ENCODE measurements around the gene SNRPB2.

Gene SNRPB2

DNA sequence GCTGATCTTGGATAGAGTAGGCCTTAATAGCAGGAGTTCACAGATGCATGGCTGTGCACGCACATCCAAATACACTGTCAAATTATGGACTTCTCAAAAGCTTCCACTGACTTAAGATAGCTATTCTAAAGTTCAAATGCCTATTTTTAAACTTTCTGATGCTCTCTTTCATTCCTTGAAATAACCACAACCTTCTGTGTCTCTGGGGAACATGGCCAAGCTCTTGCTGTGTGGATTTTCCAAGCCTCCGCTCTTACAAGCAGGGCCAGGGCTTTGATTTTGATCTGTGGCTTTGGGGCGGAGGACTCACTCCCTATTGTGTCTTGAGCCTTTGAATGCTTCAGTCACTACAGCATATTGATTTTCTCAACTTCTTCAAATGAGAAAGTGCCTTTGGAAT lies 35.7 kb upstream of the SNRPB2 start:
- H3K27ac ChIP-seq: no peak overlapping the region

DNA sequence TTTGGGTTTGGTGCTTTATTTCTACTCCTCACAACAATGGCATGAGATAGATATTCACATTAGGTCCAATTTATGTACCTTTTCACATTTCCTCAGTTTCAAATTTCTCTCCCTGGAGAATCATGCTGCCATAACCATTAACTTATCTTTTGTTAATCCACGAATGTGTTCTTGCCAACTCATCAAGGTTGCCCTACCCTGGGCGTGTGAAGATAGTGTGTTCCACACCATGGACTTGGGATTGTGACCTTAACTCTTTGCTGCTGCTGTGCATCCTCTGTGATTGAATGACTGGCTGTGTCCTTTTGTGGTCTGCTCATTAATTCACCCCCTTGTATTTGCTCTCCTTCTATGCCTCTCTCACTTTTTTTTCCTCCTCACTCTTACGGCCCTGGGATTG lies 34.2 kb upstream of the SNRPB2 start:
- TF ChIP-seq, protein P1, sequence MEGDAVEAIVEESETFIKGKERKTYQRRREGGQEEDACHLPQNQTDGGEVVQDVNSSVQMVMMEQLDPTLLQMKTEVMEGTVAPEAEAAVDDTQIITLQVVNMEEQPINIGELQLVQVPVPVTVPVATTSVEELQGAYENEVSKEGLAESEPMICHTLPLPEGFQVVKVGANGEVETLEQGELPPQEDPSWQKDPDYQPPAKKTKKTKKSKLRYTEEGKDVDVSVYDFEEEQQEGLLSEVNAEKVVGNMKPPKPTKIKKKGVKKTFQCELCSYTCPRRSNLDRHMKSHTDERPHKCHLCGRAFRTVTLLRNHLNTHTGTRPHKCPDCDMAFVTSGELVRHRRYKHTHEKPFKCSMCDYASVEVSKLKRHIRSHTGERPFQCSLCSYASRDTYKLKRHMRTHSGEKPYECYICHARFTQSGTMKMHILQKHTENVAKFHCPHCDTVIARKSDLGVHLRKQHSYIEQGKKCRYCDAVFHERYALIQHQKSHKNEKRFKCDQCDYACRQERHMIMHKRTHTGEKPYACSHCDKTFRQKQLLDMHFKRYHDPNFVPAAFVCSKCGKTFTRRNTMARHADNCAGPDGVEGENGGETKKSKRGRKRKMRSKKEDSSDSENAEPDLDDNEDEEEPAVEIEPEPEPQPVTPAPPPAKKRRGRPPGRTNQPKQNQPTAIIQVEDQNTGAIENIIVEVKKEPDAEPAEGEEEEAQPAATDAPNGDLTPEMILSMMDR (conservative IDR thresholded peaks at IDR 0.05): no peak
- H3K27ac ChIP-seq: no peak overlapping the region

More for the DNA sequence above, 35.7 kb upstream of the SNRPB2 start:
- TF ChIP-seq, protein P1 (conservative IDR thresholded peaks at IDR 0.05): no peak

DNA sequence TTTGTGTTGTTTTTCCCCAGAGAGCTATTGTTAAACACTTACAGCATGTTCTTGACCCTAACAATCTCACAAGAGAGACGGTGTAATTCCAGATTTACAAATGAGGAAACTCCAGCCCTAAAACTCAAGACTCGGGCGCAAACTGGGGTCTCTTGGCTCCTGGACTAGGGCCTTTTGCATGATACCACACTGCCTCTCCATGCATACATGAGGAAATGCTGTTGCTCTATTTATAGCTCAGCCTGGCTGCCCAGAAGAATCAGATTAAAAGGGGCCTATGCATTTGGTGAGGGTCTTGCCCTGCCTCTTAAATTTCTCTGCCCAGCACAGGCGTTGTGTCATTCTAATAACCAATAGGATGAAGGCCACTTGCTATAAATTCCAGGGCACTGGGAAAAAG lies 30.5 kb upstream of the SNRPB2 start:
- TF ChIP-seq, protein P1 (conservative IDR thresholded peaks at IDR 0.05): peak; percentile 45

DNA sequence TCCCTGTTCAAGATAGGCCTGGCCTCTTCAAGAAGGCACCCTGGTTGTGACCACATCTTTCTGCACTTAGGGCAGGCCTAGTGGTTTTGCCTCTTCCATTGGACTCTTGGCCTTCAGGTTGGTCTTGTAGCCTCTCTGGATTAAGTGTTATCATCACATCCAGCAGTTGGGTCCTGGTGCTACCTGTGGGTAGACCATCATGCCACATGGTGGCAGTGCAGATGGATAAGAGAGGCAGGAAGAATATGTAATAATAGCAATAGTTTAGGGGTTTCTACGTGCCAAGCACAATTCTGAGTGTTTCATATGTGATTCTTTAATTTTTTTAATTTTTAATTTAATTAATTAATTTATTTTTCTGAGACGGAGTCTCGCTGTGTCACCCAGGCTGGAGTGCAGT lies 28.5 kb upstream of the SNRPB2 start:
- TF ChIP-seq, protein P1 (conservative IDR thresholded peaks at IDR 0.05): peak; percentile 71
- H3K27ac ChIP-seq: peak overlapping the region; percentile 21; the same call in 1 of the 2 replicates

More for the DNA sequence above, 30.5 kb upstream of the SNRPB2 start:
- no peak overlapping the region for H3K27ac ChIP-seq

DNA sequence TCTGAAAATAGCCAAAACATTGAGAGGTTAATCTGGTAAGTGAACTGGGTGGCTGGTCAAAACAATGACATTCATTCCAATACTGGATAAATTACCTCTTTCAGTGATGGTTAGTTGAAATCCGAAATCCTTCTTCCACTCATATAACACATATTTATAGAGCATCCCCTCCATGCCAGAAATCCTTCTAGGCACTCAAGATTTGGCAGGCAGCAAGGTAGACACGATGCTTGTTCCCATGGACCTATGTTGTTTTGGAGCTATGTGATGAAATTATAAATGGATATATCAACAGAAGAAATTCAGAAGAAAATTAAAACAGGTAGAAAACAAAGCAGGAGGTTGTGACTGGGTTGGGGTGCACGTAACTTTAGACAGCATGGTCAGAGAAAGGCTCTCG lies 26.3 kb upstream of the SNRPB2 start:
- TF ChIP-seq, protein P1 (conservative IDR thresholded peaks at IDR 0.05): no peak
- no peak overlapping the region for H3K27ac ChIP-seq

DNA sequence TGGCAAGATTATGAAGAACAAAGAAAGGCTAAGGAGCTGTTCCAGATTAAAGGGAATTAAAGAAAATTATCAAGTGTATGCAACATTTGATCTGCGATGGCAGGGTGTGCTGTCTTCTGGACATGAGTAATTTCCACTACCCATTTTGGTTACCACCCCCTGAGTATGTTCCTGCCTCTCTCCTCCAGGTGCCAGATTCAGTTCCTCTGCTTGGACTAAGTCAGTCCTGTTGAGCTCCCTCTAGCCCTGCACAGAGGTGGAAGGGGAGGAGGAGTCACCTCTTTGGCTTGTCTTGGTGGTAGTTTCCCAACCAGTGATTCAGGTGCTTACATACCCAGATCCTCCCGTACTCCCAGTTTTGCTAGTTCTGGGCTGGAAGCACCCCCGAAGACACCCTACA lies 22.2 kb upstream of the SNRPB2 start:
- TF ChIP-seq, protein P1 (conservative IDR thresholded peaks at IDR 0.05): no peak
- peak overlapping the region; percentile 95 for H3K27ac ChIP-seq

DNA sequence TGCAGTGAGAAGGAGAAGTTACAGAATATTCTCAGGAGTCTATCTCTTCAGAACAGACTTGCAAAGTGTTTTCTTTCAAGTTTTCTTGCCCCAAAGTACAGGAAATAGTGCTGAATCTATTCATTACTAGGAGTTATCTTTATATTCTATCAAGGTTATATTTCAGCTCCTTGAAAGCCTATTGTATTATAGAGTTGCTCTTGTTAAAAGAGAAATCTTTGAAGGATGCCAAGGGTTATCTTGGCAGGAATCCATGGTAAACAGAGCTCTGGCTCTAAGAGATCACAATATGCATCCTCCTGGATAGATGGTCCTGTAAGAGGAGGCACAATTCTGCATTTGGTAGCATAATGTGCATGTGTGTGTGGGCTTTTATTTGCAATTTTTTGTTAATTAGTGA lies 21.2 kb upstream of the SNRPB2 start:
- peak overlapping the region; percentile 95 for H3K27ac ChIP-seq
- TF ChIP-seq, protein P1 (conservative IDR thresholded peaks at IDR 0.05): no peak

All from VCaP (cell line).